ENCODE measurements around the gene FOXC1.

GRCh38 chr6:1593958-1594314 lies 15.8 kb upstream of the FOXC1 start:
- TF ChIP-seq CTCF (IDR thresholded peaks at IDR 0.05; ENCODE audit: low read depth, low read length, missing input control) (no peak), GABPA (IDR thresholded peaks at IDR 0.05 in 1 of 2, conservative IDR thresholded peaks at IDR 0.05 in 1 of 2) (no peak)
